Thyroid gland (tissue), 4 donors: Measurements from ENCODE around the gene CTNNA2.

Experiments
- POLR2A ChIP-seq, 2 donors: fragments of 450-650 bp; IDR thresholded peaks; one replicate each; pipeline ENCODE4 v1.6.1; 2017; ENCODE audit warnings: antibody characterized with exemption in 2 of 2, mild to moderate bottlenecking in 2 of 2, moderate library complexity in 1 of 2
- TF ChIP-seq, protein P1 (sequence below), 6 experiments: fragments of 200-600 bp in 3 of 6; fragments of 450-650 bp in 3 of 6; sonication (generic) in 3 of 6; IDR thresholded peaks; one replicate each; pipeline ENCODE4 v1.5.1; 2016 to 2019; ENCODE audit warnings: antibody characterized with exemption in 6 of 6, mild to moderate bottlenecking in 2 of 6, inconsistent platforms in 1 of 6, moderate library complexity in 1 of 6

DNA sequence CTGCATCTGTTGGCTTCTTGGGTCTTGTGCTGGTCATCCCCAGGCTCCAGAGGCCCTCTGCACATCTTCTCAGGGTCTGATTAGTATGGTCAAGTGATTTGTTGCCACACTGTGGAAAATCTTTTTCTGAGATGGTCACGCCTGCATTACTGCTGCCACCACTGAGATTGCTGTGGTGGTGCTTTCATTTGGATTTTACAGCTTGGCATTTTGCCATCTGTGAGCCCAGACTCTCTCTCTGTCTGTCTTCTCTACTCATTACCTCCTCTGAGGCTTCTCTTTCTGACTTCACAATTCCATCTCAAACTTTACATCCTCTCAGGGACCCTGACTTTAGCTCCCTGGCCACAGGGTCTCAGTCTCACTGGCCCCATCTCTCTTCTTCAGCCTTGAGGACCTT, 637.1 kb downstream of the CTNNA2 start:
- TF ChIP-seq, protein P1, sequence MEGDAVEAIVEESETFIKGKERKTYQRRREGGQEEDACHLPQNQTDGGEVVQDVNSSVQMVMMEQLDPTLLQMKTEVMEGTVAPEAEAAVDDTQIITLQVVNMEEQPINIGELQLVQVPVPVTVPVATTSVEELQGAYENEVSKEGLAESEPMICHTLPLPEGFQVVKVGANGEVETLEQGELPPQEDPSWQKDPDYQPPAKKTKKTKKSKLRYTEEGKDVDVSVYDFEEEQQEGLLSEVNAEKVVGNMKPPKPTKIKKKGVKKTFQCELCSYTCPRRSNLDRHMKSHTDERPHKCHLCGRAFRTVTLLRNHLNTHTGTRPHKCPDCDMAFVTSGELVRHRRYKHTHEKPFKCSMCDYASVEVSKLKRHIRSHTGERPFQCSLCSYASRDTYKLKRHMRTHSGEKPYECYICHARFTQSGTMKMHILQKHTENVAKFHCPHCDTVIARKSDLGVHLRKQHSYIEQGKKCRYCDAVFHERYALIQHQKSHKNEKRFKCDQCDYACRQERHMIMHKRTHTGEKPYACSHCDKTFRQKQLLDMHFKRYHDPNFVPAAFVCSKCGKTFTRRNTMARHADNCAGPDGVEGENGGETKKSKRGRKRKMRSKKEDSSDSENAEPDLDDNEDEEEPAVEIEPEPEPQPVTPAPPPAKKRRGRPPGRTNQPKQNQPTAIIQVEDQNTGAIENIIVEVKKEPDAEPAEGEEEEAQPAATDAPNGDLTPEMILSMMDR (IDR thresholded peaks at IDR 0.05): peak in 1 of 6 experiments; percentile 14
- TF ChIP-seq POLR2A (IDR thresholded peaks at IDR 0.05): no peak
